HepG2 (cell line): Measurements from ENCODE around the gene EYA2. TPM values are rescaled to one million over a fixed set of nuclear protein-coding genes. Genes with fewer than 3 reads are reported as not detected.

Experiments used
- FOSL2 ChIP-seq: sonication (generic); formaldehyde crosslinking; IDR thresholded peaks from 2 replicates; pipeline ENCODE4 v1.4.0; 2020; ENCODE audit warnings: missing genetic modification reagents
- HIC2 ChIP-seq: sonication (generic); formaldehyde crosslinking; IDR thresholded peaks from 2 replicates; pipeline ENCODE4 v1.9.0; 2022; ENCODE audit warnings: low read depth, missing genetic modification reagents
- HNF1B ChIP-seq: sonication (generic); formaldehyde crosslinking; IDR thresholded peaks from 2 replicates; pipeline ENCODE4 v1.5.1; 2020; ENCODE audit warnings: mild to moderate bottlenecking, moderate library complexity, missing genetic modification reagents
- ISX ChIP-seq: sonication (generic); formaldehyde crosslinking; conservative IDR thresholded peaks from 2 replicates; pipeline ENCODE4 v1.5.0; 2020; ENCODE audit warnings: missing genetic modification reagents
- MLLT10 ChIP-seq: sonication (generic); formaldehyde crosslinking; IDR thresholded peaks from 2 replicates; pipeline ENCODE4 v1.4.0; 2020; ENCODE audit warnings: missing genetic modification reagents
- PRMT3 ChIP-seq: sonication (generic); formaldehyde crosslinking; IDR thresholded peaks from 2 replicates; pipeline ENCODE4 v1.8.1; 2022; ENCODE audit warnings: low read depth, mild to moderate bottlenecking, moderate library complexity, missing genetic modification reagents, borderline replicate concordance
- RBAK ChIP-seq: sonication (generic); formaldehyde crosslinking; IDR thresholded peaks from 2 replicates; pipeline ENCODE4 v1.5.1; 2020; ENCODE audit warnings: mild to moderate bottlenecking, missing genetic modification reagents
- RNF2 ChIP-seq: fragments of 450-650 bp; conservative IDR thresholded peaks from 2 replicates; pipeline ENCODE4 v1.6.1; 2016; ENCODE audit warnings: low read depth
- SKI ChIP-seq: fragments of 450-650 bp; IDR thresholded peaks from one replicate; pipeline ENCODE4 v1.6.1; 2018; ENCODE audit warnings: mild to moderate bottlenecking; ENCODE audit not compliant: partially characterized antibody
- TCF7 ChIP-seq: sonication (generic); IDR thresholded peaks from 2 replicates; pipeline ENCODE4 v1.6.1; 2016; ENCODE audit warnings: antibody characterized with exemption, low read depth
- TEAD3 ChIP-seq: optimal IDR thresholded peaks from 2 replicates; pipeline ENCODE3; 2016; ENCODE audit warnings: borderline replicate concordance
- TERF1 ChIP-seq: sonication (generic); formaldehyde crosslinking; IDR thresholded peaks from 2 replicates; pipeline ENCODE4 v1.8.0; 2022; ENCODE audit warnings: mild to moderate bottlenecking, missing genetic modification reagents, moderate library complexity
- U2AF1 ChIP-seq: fragments of 200-400 bp; formaldehyde crosslinking; optimal IDR thresholded peaks from 2 replicates; pipeline ENCODE3; 2017; ENCODE audit warnings: mild to moderate bottlenecking, low read depth, low read length
- XBP1 ChIP-seq: sonication (generic); formaldehyde crosslinking; IDR thresholded peaks from 2 replicates; pipeline ENCODE4 v1.5.0; 2020; ENCODE audit warnings: missing genetic modification reagents
- ZBTB2 ChIP-seq: sonication (generic); formaldehyde crosslinking; IDR thresholded peaks from 2 replicates; pipeline ENCODE4 v1.8.0; 2022; ENCODE audit warnings: low read depth, missing genetic modification reagents
- ZC3H13 ChIP-seq: sonication (generic); formaldehyde crosslinking; IDR thresholded peaks from 2 replicates; pipeline ENCODE4 v1.8.1; 2023; ENCODE audit warnings: mild to moderate bottlenecking, missing genetic modification reagents, moderate library complexity
- ZNF280B ChIP-seq: sonication (generic); formaldehyde crosslinking; IDR thresholded peaks from 2 replicates; pipeline ENCODE4 v1.5.0; 2020; ENCODE audit warnings: missing genetic modification reagents, mild to moderate bottlenecking, borderline replicate concordance
- ZNF496 ChIP-seq: sonication (generic); formaldehyde crosslinking; IDR thresholded peaks from 2 replicates; pipeline ENCODE4 v1.8.1; 2023; ENCODE audit warnings: mild to moderate bottlenecking, moderate library complexity, missing genetic modification reagents; ENCODE audit not compliant: insufficient replicate concordance
- ZNF510 ChIP-seq: sonication (generic); formaldehyde crosslinking; IDR thresholded peaks from 2 replicates; pipeline ENCODE4 v1.4.0; 2020; ENCODE audit warnings: low read depth, mild to moderate bottlenecking, missing genetic modification reagents
- ZNF530 ChIP-seq: sonication (generic); formaldehyde crosslinking; IDR thresholded peaks from 2 replicates; pipeline ENCODE4 v1.5.0; 2020; ENCODE audit warnings: low read depth, mild to moderate bottlenecking, missing genetic modification reagents
- ZNF740 ChIP-seq: sonication (generic); formaldehyde crosslinking; IDR thresholded peaks from 2 replicates; pipeline ENCODE4 v1.4.0; 2020; ENCODE audit warnings: missing genetic modification reagents
- polyA plus RNA-seq, 8 experiments: library from polyadenylated mRNA; depleted of rRNA in 3 of 8; stranded (reverse) in 7 of 8; unstranded in 1 of 8; fragments of >200 nt; fragmentation: Illumina TruSeq in 4 of 8; extraction: Trizol in 4 of 8; gene quantifications; 2 replicates each; pipeline versions ENCODE4 v1.2.1 to v1.2.3, GENCODE V29; 2011 to 2016; ENCODE audit warnings: low read depth in 4 of 8, missing spikeins in 1 of 8, mixed read lengths in 1 of 8; ENCODE audit not compliant: insufficient read depth in 1 of 8
- total RNA-seq, 5 experiments: library from RNA; depleted of rRNA; stranded (reverse); fragments of >200 nt; fragmentation: Illumina TruSeq; extraction: Trizol; gene quantifications; 2 replicates each; pipeline ENCODE4 v1.2.3, GENCODE V29; 2016; ENCODE audit warnings: low read depth in 1 of 5

Gene EYA2
- total and polyA plus RNA-seq, 2 of the 13 experiments (the other 11 are each of a cell fraction or from before 2014, with no cell fraction given): not detected

GRCh38 chr20:47196091-47197081 lies 301.7 kb downstream of the EYA2 start (continued):
- peak; percentile 55; the same call in 1 of the 2 replicates for TF ChIP-seq ZNF280B (CRISPR knock-in tag)
- peak; percentile 79 for TF ChIP-seq FOSL2 (CRISPR knock-in tag)
- no peak for TF ChIP-seq ZBTB2 (CRISPR knock-in tag)
- no peak for TF ChIP-seq ISX
- peak; percentile 68 for TF ChIP-seq TEAD3 (CRISPR knock-in tag)
- no peak for TF ChIP-seq ZNF510 (CRISPR knock-in tag)
- no peak for TF ChIP-seq TCF7
- TF ChIP-seq ZC3H13 (CRISPR knock-in tag): no peak; the same call in 1 of the 2 replicates
- no peak for TF ChIP-seq MLLT10
- TF ChIP-seq RBAK (CRISPR knock-in tag): no peak
- peak; percentile 93 for TF ChIP-seq HNF1B (CRISPR knock-in tag)
- TF ChIP-seq U2AF1: no peak
- no peak for TF ChIP-seq ZNF740 (CRISPR knock-in tag)
- no peak for TF ChIP-seq RNF2
- TF ChIP-seq SKI: peak; percentile 14
- TF ChIP-seq ZNF496 (CRISPR knock-in tag): no peak
- TF ChIP-seq HIC2 (CRISPR knock-in tag): no peak; the same call in 1 of the 2 replicates
- 0 out of 2 replicates have a peak, but pooled peaks have one; percentile 83 for TF ChIP-seq PRMT3 (CRISPR knock-in tag)
- TF ChIP-seq XBP1 (CRISPR knock-in tag): no peak
- TF ChIP-seq ZNF530 (CRISPR knock-in tag): no peak
- no peak for TF ChIP-seq TERF1 (CRISPR knock-in tag)
